ENCODE results near the gene EZR.
"Not testable (repeated sequence)": the region's sequence is repeated elsewhere in the genome, so short reads cannot be mapped to it uniquely, and the experiment has no call there.

The EZR gene

DNA sequence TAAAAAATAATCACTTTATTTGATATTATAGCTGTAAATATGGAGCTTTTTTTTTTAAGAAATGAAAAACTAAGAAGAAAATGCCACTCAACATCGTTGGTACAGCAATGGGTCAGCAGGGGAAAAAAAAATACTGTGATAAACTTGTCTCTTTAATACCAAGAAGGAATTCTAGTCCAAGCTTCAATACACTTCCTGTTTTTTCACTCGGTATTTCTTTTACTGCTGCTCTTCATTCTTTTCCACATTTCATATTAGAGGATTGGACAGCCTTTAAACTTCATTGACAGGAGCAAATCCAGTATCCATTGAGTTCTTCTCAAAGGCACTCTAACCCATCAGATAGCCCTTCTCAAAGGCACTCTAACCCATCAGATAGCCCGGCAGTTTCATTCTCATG, 22.2 kb upstream of the EZR start:
- DNase-seq: no peak

DNA sequence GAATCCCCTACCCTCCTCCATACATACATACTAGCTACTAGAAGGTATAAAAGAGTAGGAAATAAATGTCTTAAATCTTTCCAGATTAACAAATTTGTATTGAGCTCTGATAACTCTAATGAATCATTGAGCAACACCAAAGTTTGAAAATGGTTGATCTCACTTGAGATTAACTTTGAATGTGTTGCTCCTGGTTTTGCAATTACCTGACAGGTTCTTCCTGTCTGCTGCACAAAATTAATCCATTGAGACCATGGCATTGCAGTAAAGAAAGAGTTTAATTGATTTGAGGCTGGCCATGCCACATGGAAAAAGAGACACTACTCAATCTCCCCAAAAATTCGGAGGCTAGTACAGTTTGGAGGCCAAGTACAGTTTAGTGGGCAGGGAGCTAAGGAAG, 21.3 kb upstream of the EZR start:
- no peak for DNase-seq

DNA sequence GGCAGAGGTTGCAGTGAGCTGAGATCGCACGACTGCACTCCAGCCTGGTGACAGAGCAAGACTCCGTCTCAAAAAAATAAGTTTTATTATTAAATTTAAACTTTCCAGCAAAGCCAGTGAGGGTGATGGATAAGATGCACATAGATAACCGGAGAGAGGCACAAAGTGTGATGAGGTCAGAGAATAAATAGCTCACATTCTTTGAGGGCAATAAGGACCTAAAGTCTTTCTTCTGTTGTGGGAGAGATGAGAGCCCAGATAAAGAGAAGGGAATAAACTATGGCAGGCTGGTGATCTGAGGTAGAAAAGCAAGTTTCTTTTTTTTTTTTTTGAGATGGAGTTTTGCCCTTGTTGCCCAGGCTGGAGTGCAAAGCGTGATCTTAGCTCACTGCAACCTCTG, 20.6 kb upstream of the EZR start:
- no peak for DNase-seq

DNA sequence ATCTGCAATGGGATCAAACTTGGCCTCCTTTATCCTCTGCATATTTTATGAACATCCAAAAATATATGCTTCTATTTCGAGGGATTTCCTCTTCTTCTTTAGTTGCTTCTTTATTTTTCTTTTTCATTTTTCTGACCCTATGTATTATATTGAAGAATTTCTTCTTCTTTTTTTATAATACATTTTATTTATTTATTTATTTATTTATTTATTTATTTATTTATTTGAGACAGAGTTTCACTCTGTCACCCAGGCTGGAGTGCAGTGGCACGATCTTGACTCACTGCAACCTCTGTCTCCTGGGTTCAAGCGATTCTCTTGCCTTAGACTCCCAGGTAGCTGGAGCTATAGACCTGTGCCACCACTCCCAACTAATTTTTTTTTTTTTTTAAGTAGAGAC, 19.6 kb upstream of the EZR start:
- DNase-seq: not testable (repeated sequence)

DNA sequence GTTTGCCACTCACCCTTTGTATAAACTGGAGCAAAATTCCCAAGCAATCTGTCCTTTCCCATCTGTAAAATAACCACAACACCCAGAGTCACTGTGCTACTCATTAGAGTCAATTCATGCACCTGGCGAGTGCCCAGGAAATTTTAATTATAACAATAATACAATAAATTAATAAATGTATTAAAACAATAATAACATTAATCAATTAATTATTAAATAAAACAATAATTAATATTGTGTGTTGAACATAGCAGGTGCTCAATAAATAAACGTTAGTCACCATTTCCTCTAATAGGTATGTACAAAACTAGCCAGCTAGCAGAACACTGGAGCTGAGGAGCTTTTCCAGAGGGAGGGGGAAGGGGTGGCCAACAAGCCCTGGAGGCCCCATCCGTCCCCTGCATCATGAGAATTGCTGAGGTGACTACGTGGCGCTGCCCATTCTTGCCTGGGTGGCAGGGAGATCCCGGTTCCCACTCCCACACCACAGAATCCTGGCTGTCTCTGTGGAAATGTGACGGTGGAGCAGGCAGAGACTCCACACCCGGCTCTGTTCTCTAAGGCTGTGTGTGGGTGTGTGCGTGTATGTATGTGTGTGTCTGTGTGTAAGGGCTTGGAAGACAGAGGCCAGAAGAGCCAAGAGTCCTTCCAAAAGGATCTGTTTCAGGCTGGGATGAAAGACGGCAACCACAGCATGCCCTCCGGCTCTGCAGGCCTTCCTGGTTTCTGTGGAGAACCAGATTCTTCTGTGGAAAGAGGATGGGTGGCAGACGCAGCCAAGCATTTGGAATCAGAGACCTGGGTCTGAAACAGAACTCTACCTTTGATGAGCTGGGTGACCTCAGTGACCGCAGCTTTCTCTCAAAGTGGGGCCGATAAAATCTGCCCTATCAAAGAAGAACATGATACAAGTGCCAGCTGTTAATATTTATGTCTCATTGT, 18.8 kb upstream of the EZR start:
- DNase-seq: peak; percentile 67

DNA sequence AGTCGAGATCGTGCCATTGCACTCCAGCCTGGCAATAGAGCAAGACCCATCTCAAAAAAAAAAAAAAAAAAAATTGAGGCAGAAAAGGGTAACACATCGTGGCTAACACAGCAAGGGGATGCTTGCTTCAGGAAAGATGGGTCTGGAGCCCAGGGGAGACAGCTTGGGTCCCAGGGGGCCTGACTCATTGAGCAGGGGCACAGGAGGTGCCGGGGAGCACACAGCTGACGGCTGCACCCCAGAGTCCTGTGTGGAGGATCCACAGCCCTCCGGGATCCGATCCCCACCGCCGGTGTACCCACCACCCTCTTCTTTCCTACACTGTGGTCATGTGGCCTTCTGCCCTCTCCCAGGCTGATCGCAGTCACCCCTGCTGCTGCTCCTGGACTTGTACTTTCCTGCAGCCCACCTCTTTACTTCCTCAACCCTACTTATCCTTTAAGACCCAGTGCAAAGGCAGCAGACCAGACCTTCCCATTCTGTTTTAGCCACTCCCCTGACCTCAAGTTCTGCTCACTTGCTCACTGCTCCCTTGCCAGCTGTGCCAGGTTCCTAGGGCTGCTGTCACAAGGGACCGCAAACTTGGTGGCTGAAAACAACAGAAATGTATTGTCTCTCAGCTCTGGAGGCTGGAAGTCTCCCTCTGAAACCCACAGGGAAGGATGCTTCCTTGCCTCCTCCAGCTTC, 17.6 kb upstream of the EZR start:
- DNase-seq: no peak

DNA sequence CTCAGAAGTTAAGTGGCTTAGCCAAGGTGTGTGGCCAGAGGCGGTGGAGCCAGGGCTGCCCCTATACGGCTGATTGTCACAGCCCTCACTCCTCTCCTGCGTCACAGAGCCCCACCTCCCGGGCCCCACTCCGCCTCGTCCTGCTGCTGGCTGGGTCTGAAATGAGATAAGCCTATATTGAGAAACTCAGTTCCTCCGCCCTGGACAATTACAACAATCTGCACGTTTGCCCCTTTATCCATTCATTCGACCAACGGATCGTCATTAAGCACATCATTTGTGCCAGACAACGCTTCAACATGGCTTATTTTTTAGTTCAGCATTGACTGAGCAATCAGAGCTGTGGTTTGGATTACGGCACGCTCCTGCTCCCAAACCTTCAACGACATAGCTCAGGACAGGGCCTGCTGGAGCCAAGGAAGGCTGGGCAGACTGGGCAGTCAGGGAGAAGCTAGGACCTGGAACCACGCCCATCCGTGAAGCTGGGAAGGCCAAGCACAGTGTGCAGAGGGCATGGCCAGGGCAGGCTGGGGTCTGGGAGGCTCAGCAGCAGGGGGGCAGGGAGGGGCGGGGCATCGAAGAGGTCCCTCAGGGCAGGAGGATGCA, 16.6 kb upstream of the EZR start:
- DNase-seq: no peak

DNA sequence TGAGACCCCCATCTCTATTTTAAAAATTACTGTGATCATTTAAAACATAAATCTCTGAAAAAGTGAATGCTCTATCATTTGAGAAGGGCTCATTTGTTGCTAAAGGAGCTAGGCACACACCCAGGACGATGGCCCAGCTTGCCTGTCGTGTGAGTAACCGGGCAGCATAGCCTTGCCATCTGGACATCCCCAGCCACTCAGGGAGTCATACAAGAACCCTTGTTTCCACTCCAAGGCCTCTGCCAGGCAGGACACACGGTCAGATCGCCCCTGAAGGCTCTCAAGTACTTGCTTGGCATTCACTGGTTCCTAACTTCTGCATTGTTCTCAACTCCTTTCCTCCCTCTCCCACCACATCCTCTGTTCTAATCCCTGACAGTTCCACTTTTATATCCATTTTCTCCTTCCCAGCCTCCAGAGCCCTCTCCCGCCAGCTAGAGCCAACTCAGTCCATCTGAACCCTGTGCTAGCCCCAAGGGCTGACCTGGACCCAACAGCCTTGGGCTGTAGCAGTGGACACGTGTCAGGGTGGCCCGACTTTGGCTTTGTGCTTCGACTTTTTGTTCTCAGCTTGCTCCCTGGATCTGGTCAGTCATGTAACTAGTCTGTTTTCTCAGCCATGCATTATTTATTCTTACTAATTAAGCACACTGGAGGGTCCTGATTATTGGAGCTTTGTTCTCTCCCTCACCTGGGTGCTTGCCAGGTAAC, 15.7 kb upstream of the EZR start:
- no peak for DNase-seq

DNA sequence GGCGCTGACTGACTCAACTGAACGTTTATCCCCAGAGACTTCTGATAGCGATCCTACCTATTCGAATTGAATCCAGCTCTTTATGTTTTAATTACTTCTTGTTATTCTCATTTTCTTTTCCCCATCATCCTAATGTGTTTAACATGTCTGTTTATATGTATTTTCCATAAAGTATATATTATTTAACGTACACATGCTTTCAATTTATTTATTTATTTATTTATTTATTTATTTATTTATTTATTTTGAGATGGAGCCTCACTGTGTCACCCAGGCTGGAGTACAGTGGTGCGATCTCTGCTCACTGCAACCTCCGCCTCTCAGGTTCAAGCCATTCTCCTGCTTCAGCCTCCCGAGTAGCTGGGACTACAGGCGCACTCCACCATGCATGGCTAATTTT, 13.6 kb upstream of the EZR start:
- not testable (repeated sequence) for DNase-seq

DNA sequence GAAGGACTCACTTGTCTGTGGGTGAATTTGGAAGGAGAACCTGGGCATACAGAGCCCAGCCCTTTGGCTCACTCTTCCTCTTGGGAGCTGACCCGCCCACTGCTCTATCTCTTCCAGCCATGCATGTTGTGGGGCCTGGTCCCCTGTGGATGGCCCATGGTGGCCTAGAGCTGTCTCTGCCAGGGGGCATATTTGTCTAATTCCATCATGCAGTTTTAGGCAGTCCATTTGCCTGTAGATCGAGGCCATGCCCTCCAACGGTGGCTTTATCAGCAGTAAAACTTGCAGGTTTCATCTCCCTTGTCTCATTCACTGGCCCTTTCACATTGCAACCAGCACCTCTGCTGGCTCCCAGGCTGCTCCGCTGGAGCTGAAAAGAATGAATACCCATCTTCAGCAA, 12.9 kb upstream of the EZR start:
- no peak for DNase-seq

DNA sequence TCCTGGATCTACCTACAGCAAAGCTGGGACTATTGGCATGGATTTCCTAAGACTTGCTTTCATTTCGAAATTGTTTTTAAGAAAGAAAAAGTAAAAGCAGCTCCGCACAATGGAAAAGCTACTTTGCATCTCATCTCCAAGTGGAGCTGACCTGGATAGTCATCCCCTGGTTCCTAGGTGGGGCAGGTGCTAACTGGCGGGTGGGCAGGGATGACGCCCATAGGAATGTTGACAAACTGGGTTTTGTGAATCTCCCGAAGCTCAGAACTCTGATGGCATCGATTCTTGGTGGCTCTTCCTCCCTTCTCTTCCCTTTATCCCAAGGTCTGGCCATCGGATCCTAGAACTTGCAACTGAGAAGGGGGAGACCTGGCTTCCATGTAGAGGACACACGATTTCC, 12.4 kb upstream of the EZR start:
- no peak for DNase-seq

DNA sequence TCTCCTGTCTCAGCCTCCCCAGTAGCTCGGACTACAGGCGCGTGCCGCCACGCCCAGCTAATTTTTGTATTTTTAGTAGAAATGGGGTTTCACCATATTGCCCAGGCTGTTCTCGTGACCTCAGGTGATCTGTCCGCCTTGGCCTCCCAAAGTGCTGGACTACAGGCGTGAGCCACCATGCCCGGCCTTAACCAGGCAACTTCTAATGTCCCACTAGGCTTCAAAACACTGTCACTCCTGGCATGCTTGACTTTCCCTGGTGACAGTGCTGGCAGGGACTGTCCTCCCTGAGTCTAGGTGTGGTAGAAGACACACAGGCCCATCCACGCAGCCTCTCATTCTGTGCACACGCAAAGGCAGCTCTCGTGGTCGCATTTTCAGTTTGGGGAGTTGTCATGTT, 11.6 kb upstream of the EZR start:
- no peak for DNase-seq

DNA sequence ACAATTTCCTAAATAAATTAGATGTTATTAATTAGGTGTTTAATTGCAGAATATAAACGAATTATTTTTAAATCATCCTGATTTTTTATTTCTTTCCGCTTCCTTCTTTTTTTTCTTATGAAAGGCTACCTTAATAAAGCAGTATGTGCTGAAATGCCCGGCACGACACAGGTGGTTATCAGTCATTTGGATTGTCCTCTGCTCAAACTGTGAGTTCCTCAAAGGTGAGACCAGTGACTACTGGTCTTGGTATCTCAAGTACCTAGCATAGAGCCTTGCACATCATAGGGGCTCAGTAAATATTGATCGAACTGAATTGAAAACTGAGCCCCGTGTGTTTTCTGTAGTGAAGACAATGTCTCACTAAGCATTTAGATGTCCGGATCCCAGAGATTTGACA, 9.6 kb upstream of the EZR start:
- no peak for DNase-seq

DNA sequence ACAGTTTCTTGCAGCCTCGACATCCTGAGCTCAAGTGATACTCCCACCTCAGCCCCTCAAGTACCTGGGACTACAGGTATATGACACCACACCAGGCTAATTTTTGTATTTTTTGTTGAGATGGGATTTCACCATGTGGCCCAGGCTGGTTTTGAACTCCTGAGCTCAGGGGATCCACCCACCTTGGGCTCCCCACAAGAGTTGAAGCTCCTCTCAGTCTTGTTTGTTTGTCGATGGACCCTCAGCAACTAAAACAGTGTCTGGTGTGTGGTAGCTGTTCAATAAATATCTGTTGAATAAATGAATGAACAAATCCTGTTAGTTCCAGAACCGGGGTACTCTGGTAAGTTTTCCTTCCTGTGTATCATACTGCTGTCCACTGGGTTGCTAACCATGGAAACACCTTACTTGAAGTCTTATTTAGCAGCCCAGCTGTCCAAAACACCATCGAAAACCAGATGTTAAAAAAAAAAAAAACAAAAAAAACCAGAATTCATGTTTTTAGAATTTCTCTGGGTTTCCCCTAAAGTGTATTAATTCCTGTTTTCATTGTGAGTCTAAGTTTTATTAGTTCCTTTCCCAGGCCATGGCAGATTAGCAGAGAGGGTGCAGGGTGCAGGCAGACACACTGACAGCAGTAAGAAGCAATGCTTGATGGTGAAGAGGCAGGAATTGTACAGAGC, 7.8 kb upstream of the EZR start:
- DNase-seq: no peak

DNA sequence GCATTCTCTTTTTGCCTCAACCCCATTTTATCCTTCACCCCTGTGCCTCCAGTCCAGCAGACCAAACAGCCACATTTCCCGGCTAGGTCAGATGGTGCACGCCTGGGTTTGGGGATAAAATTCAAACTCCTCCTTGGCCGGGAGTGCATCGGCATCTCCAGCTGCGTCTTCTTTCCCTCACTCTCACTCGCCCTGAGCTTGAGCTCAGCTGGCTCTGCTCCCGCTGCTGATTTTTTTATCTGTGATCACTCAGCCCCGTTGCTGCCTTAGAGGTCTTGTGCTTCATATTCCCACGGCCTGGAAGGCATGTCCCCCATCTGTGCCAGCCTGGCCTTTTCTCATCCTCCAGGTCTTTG, 6.8 kb upstream of the EZR start:
- DNase-seq: peak; percentile 61

DNA sequence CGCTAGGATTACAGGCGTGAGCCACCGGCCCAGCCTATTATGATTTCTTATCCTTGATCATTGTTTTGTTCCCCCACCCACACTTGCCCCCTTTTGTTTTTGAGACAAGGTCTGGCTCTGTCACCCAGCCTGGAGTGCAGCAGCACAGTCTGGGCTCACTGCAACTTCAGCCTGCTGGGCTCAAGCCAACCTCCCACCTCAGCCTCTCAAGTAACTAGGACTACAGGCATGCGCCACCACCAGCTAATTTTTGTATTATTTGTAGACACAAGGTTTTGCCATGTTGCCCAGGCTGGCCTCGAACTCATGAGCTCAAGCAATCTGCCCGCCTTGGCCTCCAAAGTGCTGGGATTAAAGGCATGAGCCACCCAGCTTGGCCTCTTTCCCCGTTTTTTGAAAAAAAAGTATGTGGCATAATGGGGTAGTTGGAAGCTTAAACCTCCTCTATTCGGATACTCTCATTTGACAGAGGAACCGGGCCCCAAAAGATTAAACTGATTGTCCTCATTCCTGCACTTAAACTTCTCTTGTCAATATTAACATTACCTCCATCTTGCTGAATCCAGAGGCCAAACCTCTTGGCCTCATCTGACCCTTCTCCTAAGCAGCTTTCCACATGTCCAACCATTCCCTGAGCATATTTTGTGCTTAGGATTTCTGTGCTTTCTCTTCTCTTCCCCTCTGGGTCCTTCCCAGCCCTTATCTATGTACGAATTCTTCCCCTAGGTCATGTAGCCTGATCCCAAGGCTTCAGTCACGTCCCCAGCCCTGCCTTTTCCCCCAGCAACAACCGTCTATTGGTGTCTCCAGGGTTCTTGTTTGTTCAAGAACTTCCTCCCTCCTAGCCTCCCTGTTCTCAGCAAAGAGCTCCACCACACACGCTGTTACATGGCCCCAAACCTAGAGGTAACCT, 6.1 kb upstream of the EZR start:
- no peak for DNase-seq

DNA sequence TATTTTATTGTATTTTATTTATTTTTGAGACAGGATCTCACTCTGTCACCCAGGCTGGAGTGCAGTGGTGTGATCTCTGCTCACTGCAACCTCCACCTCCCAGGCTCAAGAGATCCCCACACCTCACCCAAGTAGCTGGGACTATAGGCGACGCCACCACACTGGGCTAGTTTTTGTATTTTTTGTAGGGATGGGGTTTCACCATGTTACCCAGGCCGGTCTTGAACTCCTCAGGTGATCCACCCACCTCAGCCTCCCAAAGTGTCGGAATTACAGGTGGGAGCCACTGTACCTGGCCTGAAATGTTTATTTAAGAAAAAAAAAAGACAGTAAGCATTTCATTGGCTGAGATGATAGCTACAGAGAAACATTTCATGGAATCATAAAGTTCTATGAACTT, 4.4 kb upstream of the EZR start:
- DNase-seq: not testable (repeated sequence)

DNA sequence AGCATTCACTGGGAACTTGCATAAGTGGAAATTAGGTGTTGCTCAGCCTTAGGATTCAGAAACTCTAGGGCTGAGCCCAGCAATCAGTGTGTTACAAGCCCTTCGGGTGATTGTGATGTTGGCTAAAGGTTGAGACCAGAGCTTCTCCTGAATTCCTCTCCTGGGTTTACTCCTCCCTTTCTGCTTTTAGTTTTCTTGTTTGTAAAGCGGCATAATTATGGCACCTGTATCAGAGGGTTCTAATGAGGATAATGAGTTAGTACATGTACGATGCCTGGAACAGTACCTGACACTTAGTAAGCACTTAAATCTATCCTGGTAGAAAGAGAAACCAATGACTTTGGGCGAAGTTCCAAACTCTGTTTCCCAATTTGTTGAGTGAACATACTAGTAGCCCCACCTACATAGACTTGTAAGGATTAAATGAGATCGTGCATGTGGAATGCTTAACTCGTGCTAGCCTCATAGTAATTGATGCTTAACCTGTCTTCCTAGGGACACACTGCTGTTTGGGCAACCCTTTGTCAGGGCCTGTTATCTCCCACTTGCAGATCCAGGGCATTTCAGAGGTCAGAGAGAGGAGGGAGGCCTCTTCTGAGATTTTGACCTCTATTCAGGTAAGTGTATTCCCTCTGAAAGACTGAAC, 932 bp upstream of the EZR start:
- no peak for DNase-seq

DNA sequence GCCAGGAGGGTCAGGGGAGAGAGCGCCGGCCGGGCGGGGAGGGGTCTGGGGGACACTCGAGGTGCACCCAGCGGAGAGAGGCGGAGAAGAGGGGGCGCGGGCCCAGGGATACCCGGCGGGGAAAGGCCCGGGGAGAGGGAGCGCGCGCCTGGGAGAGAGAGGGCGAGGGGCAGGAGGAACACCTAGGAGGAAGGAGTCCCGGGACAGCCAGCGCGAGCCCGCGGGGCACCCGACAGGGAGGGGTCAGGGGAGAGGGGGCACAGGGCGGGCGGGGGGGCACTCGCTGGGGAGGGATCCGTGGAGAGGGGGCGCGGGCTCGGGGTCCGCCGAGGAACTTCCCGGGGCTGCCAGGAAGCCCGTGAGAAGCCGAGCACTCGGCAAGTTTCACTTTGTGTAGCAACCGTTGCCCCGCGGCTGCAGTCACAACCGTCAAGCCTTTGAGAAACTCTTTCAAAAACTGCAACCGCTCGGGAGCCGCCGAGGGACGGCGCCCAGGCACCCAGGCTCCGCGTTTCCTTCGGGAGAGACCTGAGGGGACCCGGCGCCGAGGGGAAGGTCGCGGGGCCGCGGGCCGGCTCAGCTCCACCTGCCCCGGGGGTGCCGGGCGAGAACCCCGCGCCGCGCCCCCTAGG, 471 bp downstream of the EZR start:
- peak; percentile 78 for DNase-seq

DNA sequence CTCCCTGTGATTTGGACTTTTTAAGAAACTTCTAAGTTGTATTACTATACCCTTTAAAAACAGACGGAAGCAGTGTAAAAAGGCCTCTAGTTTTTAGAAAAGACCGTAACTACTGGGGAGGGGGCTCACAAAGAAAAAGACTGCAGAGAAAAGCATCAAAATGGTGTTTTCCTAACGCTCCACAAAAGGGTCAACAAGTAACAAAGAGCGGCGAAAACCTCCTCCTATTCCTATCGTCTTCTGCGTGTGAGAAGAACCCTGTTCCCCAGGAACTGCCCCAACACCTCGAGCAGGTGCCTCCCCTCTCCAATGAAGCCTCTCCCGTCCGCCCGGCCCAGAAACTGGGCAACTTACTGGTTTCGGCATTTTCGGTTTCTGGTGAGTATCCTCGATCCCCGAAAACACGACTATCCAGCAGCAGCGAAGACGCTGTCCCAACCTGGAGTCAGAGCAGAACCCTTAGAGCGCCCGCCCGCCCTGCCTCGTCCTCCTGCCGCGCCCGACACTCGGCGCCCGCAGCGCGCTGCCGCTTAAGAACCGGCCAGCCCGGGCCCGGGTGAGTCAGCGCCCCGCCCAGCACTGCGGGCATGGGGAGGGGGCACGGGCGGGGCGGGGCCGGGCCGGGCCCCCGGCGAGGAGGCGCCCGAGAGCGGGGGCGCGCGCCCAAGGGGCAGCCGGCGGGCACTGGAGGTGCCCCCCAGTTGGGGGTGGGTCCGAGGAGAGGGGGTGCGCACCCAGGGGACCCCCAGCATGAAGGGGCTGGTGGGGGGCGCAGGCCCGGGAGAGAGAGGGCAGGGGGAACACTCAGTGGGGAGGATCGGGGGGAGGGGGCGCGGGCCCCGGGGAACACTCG, 1.2 kb downstream of the EZR start:
- peak; percentile 75 for DNase-seq
